EH (cell line): ENCODE results near the gene CRYZL1.

Source experiments
- DNase-seq: peaks from one replicate; pipeline ENCODE4 v3.0.0-alpha.2; 2015; ENCODE audit warnings: low read depth

Gene CRYZL1

DNA sequence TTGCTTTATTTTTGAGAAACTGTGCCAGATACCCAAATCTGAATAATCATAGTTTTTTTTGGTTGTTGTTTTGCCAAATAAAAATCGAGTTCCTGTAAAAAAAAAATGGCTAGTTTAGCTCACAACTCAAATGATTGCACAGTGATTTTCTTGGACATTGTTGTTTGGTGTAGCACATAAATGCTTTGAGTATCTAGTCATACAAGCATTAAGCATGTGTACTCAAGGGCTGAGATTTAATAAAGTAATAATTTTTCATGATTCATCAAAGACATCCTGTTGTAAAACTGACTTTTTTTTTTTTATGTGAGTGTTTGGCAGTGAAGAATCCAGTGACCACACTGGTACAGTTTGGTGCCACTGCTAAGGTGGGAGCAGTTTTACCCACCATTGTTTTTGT is 19.6 kb upstream of the CRYZL1 start:
- DNase-seq: peak; percentile 39

GRCh38 chr21:33660406-33660805 is 18.9 kb upstream of the CRYZL1 start:
- DNase-seq: no peak

DNA sequence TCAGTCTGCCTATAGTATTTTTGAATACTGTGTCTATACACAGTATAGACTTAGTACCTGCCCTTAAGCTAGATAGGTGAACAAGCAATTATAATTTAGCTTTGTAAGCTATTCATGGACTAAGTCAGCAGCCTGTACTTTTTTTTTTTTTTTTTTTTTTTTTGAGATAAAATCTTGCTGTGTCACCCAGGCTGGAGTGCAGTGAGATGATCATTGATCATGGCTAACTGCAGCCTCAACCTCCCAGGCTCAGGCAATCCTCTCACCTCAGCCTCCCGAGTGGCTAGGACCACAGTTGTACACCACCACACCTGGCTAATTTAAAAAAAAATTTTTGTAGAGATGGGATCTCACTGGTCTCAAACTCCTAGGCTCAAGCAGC is 18.0 kb upstream of the CRYZL1 start:
- DNase-seq: no peak

- no peak for DNase-seq
These were observed 17.5 kb upstream of the CRYZL1 start for GRCh38 chr21:33658919-33659567.

- peak; percentile 16 for DNase-seq
These were observed 15.7 kb upstream of the CRYZL1 start for GRCh38 chr21:33657124-33657820.

GRCh38 chr21:33655588-33656221 is 14.2 kb upstream of the CRYZL1 start:
- DNase-seq: peak; percentile 94

DNA sequence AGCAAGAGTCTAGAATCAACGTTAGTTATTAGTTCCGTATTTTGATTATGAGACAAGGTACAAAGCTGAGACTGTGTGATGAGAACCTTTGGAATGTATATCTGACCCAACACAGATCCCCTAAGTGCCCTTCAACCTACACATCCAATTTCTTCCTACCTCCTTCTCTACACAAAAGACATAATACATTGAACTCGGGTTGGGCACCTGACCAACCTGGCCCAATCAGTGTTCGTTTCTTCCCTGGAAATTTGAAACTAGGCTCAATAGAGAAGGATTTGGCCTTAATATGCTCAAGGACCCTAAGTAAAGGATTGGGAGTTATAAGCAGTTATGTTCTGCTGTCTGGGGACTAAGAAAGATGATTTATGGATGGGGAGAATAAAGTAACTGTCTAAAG is 12.9 kb upstream of the CRYZL1 start:
- DNase-seq: no peak

DNA sequence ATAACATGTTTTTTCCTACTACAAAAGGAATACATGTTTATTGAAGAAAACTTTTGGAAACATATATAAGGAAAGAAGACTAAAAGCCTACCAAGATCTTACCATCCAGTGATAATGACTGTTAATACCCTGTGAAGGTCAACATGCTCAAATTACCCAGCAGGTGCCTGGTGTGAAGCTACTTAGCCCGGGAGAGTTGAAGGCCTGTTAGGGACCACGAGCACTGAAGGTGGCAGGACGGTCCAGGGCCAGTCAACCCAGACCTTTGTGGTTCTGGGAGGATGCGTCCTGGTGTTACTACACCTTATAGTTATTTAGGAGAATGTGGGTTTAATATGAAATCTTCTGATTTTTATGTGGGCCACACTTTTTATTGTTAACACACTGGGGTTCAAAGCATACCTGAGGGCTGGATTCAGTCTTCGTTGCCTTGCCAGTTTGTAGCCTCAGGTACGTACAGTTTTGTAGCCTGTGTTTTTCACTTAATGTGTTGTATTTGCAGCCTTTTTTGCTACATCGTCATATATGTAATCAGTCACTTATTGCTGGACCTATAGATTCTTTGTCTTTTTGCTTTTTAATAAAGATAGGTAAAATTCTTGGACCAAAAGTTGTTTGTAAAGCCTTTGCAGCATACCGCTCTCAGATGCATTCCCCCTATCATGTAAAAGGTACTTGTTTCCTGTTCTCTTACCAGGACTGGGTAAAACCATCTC is 10.6 kb upstream of the CRYZL1 start:
- no peak for DNase-seq

- DNase-seq: no peak
These were observed 9.5 kb upstream of the CRYZL1 start for GRCh38 chr21:33650929-33651509.

DNA sequence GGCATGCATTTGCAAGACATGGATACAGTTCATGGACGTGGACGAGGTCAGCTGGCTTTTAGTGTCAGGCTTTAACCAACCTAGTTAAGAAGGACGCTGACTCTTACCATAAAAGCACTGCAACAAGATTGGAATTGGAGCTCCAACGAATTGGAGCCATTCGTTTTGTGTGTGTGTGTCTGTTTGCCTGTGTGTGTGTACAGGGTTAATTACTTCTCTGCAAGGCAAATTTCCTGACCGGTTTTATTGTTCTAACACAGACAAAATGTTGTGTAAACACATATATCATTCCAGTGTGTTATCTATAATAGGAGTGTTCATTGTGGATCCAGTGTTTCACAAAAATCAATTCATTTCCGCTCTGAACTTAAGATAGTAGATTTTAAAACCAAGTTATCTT is 8.7 kb upstream of the CRYZL1 start:
- no peak for DNase-seq

GRCh38 chr21:33648555-33648954 is 7.0 kb upstream of the CRYZL1 start:
- no peak for DNase-seq

DNA sequence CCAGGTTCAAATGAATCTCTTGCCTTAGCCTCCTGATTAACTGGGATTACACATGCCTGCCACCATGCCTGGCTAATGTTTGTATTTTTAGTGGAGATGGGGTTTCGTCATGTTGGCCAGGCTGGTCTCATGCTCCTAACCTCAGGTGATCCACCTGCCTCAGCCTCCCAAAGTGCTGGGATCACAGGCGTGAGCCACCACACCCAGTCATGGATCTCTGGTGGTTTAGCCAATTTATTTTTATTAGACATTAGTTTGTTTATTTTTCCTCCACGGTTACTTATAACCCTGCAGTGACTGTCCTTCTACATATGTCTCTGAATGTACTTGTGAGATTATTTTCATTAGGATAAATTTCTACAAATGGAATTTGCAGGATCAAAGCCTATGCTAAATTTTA is 6.0 kb upstream of the CRYZL1 start:
- DNase-seq: no peak

GRCh38 chr21:33645730-33646129 is 4.2 kb upstream of the CRYZL1 start:
- no peak for DNase-seq

GRCh38 chr21:33644383-33645074 is 3.0 kb upstream of the CRYZL1 start:
- DNase-seq: peak; percentile 85

DNA sequence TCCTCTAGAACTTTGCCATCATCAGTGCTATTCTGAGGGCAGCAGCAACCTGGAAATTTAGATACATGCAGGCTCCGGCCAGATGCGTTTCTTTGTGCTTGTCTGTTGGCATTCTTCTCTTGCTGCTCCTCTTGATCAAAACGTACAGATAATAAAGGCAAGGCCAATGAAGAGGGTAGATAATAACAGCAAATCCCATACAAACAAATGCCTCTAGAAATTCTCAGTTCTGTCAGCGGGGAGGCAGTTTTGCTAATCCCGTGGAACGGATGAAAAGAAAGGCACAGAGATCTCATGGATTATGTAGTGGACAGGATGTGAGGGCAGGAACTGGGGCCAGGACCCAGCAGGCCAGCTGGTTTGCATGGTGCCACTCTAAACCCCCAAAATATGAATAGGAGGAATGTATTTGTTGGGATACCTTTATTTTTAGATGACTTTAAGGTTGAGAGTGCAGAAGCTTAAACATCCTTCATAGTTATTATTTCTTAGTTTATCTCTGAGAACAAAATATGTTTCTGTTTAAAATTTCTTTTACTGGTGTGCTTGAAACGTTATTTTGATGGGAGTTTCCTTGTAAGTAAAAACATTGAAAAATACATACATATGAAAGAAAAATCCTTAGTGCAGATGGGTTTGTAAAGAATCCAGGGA is 2.2 kb upstream of the CRYZL1 start:
- no peak for DNase-seq

DNA sequence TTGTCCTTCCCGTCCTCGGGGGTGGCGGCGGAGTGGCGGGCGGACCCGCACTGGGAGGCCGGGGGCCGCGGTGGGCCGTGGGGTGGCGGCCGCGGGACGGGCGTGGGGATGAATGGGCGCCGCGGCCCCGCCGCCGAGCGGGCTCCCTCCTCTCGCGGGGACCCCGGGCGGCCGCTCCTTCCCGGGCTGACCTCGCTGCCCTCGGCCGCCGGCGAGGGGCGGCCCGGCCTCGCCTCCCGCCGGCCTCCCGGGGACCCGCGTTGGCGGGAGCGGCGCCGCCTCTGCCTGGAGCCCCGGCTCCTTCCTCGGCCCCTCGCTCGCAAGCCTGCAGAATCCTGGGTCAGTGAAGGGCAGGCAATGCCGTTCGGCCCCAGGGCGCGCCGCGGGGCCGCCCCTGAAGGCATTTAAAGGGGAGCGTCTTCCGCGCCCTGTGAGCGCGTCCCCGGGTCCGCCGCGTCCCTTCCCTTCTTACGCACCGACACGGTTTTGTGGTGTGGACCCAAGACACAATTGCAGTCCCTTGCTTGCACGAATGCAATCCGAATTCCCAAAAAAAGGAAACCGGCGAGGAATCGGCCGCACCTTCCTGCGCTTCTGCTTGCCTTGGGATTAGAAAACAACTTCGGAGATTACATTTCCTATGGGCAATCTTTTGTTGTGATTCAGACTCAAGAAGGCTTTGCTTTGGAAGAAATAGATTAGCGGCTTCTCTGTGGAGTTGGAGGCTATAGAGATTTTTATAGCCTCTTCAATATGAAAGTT is 1.5 kb upstream of the CRYZL1 start:
- peak; percentile 49 for DNase-seq

- peak; percentile 100 for DNase-seq
These were observed 720 bp upstream of the CRYZL1 start, which contains the start of gene ITSN1 for GRCh38 chr21:33642027-33642895. Gene ITSN1 (plus strand): TSS chr21:33642501. CDS start chr21:33718829, 76,328 bp downstream.

DNA sequence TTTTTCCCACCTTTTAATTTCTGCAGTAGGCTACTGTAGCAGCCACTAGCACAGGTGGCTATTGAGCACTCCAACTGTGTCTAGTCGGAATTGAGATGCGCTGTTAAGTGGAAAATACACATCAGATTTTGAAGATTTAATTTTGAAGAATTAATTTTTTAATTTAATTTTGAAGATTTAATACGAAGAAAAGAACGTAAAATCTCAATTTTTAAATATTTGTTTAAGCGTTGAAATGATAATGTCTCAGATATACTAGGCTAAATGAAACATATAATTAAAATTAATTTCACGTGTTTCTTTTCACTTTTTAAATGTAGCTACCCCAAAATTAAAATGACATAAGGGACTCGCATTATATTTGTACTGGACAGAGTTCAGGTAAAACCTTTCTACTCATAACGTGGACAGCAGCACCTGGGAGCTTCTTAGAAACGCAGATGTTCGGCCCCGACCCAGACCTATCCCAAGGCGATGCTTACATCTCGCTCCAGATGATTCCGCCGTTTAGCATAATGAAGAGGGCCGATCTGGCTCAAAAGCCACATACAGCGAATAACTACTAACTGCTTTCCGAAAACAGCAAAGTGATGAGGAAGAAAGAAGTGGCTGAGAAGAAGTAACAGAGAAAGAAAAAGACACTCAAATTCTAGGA is 717 bp downstream of the CRYZL1 start:
- DNase-seq: peak; percentile 34

DNA sequence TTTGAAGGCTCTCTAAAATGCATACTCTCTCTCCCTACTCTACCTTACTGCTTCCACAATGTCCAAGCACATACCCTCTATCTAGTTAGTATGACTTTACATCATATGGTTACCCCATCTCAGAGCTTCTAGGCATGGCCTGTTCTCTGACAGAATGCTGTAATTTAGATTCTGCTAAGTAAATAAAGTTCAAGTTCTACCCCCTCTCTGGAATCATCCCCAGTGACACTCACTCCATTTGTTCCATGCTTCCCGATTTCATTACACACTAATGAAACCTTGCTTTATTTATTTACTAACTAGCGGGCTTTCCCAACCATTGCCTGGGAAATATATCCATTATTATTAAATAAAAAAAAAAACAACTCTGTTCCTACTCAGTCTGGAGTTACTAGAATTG is 7.3 kb downstream of the CRYZL1 start:
- no peak for DNase-seq
